ENCODE data around the gene IRAK4.
A peak's percentile ranks its signal among the peaks of the same experiment; 100 is the strongest.
"Not testable (repeated sequence)": the region's sequence is repeated elsewhere in the genome, so short reads cannot be mapped to it uniquely, and the experiment has no call there.

The IRAK4 gene

DNA sequence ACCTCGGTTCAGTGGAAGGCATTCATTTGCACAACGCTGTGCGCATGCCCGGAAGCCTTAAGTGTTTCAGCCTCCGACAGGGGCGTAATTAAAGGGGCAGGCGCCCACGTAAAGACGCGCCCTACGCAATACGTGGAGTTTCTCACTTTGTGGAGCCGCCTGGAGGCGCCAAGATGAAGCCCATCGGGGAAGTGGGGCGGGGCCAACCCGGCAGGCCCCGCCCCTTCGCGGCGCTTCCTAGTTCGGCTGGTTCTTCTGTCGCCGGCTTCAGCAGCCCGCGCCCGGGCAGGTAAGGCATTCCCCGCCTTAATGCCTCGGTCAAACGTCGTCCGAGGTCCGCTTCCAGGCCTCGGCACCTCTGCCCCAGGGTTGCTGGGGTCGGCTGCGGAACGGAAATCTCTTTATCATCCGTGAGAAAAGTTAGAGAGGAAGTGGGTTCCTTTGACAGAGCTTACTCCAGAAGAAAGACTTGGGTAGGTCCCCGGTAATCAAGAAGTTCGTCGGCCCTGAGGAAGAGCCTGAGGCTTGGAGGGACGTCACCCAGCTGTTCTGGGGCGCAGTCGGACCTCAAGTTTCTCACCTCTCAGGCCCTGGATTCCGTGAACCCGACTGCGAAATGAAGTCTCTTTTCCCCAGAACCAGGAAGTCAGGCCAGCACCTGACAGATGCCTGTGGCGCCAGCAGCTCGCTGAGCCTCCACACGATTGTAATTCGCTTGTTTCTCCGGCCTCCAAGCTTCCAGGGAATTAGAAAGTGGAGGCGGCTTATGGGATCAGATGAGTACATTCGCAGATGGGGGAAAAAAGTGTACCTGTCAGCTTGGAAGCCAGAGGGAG, at the start of gene IRAK4, which contains the start of gene PUS7L:
Gene IRAK4, plus strand, starts transcription at position 224 of the 836 bp plus-strand sequence. CDS start 9,161 bp downstream, outside the sequence.
Gene PUS7L, minus strand, starts transcription at position 63 of the 836 bp plus-strand sequence. CDS start 3,545 bp downstream, outside the sequence.
- DNase-seq (ENCODE audit: low read depth) = peak; percentile 94

DNA sequence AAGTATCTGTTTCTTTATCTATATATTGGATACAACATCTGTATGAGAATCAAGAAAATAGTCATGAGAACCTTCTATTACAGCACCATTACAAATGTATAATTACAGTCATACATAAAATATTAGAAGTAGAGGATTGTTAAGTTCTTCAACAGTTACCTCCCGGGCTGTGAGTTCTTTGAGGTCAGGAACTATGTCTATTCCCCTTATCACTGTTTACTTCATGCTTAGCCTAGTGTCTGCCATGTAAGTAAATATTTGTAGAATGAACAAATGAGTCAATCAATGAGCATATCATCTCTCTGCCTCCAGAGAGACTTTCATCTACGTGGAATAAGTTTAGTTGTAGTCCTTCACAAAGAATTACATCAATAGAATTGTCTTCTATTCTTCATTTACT, 47.4 kb upstream of the IRAK4 start:
- DNase-seq (ENCODE audit: low read depth) = no peak

DNA sequence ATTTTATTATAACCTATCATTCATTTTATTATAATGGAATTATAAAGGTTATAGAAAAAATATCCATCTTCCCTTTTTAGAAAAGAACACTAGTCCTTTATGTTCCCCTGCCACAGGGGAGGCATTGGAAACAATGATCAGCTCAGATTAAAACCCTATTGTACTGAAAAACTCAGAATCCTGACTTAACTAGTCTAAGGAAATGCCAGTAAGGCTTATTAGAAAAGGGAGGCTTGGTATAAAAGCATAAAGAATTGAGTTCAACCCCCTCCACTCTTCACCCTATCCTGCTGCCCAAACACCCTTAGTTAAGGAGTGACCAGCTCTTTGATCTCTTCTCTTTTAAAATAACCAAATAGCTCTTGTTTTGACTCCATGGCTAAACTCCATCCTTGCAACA, 36.1 kb upstream of the IRAK4 start:
- no peak for DNase-seq (ENCODE audit: low read depth)

DNA sequence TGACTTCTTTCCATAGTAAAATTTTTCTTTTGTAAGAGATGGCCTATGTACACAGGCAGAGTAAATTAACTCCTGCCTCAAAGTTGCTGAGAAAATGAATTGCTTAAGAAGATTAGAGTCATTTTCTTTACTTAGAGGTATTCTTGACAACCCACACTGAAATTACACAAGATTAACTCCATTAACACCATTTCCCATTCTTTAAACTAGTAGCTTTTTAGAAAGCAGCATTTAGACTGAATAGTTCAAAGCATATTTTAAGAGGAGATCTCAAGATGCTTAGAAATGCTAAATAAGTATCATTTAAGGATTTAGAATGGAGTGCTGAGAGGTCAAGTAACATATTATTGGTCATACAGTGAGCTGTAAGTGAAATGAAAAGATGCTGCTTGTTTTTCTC, 35.6 kb upstream of the IRAK4 start:
- no peak for DNase-seq (ENCODE audit: low read depth)

DNA sequence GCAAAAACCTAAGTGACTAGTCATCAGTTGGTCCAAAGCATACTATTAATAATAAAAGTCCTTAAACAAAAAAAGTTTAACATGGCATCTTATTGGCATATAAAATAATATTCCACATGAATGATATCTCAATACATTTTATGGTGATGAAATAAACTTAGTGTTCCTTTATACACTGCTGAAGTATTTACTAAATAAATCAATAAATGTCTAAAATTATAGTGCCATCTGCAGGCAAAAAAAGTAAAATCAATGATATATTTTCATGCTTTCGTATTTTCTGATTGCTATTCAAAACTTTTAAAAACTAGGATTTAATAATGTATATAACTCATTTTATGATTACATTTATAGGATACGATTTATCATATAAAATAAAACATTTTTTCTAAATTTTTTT, 30.6 kb upstream of the IRAK4 start:
- DNase-seq (ENCODE audit: low read depth) = no peak

DNA sequence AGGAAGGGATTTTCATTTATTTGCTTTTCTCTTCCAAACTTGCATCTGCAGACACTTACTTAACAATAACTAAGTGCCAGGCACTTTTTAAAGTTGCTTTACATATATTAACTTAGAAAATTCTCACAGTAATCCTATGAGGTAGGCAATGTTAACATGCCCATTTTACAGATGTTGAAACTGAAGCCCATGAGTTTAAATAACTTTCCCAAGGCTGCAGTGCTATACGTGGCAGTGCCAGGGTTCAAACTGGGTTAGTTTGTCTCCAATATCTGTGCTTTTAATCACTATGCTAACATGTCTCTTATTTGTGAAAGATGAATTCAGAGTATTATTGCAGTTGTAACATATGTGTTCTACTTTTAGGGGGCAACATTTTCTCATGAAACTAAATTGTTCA, 30.1 kb upstream of the IRAK4 start:
- no peak for DNase-seq (ENCODE audit: low read depth)

DNA sequence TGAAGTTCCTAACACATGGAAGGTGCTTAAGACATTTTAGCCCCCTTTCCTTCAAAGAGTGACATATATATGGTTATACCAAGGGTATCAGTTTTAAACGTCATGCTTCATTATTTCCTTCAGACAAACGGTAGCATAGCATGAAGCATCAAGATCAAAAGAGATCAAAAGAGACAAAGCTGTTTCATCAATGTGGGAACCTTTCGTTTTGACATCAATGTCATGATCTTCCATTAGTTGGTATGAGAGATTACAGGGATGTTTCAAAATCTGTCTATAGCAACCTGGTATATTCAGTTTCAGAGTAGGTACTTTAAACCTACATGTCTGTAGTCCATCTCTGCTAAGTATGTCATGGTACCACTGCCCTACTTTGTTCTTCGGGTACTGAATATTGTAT, 28.5 kb upstream of the IRAK4 start:
- no peak for DNase-seq (ENCODE audit: low read depth)

DNA sequence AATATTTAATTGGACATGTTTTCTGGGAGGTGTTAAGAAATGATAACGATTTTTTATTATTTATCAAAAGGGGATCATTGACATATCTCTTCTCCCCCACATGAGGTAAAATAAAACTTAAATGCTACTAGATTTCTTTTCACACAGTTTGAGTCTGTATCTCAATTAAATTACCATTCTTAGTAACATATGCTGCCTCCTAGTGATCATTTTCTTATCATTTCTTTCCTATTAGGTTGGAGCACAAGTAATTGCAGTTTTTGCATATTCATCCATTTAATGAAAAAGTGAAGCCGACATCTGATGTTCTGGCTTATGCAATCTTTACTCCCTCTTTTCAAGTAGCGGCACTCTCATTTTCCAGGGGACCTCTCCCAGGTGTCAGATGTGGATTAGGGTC, 25.1 kb upstream of the IRAK4 start:
- DNase-seq (ENCODE audit: low read depth) = no peak

DNA sequence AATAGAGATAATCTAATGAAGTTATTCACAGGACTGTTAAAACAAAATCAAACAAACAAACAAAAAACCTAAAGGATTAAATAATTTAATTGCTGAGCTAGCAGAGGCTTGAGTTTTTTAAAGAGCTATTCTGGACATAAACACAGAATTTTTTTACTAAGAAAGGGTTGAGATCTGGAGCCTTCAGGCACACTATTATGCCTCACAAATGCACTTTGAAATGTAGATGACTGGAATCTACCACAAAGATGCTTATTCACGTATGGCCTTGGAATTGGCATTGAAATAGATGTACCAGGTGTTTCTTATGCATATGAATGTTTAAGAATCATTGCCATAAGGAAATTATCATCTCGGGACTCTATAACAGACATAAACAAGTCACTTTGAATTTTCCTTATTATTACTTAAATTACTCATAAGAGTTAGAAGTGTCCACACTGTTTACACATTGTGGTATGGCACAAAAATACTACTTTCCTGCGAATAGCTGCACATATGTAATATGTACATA, 21.8 kb upstream of the IRAK4 start:
- DNase-seq (ENCODE audit: low read depth) = no peak

DNA sequence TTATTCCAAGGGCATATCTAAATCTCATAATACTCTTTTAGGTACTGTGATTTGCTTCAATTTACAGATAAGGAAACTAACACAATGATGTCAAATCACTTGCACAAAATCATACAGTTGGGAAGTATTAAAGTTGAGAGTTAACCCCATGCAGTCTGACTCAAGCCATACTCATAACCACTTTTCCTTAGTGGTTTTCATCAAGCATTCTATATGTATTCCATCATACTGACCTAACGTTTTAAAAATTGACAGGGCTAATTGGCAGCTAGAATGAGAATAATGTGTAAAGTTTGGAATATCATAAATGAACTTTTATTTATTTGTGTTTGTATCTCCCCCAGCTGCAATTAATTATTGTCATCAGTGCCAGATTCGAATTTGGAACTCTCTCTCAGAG, 21.1 kb upstream of the IRAK4 start:
- no peak for DNase-seq (ENCODE audit: low read depth)

DNA sequence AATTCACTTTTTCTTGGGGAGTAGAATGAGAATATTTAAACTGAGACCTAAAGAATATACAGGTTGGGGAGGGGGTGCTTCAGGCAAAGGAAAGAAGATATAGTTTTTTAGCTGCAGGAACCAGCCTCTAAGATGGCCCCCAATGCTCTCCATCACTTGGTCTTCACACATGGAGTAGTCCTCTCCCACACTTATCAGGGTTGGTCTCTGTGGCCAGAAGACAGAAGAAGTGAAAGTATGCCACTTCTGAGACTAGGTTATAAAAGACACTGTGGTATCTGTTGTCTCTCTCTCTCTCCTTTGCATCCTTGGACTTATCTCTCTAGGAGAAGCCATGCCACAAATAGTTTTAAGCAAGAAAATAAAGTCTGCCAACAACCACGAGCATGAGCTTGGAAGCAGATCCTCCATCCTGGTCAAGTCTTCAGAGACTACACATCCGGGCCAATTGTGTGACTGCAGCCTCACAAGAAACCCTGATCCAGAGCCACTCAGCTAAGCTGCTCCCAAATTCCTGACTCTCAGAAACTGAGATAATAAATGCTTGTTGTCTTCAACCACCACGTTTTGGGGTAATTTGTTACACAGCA, 18.1 kb upstream of the IRAK4 start:
- no peak for DNase-seq (ENCODE audit: low read depth)

DNA sequence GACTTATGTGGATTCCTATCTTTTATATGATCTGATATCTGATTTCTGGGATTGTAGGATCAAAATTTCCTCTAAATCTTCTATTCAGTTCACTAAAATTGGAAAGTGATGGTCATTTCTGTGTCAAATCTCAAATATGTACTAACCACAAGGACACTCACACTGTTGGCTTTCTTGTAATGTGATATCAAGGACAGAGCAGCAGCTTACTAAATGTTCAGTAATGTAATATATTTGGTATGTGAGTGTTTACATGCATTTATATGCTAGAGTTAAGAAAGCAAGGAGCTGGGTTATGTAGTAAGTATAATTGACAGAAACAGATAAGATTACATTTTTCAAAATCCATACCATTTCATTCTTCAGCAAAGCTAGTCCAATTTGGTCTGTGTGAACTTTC, 16.6 kb upstream of the IRAK4 start:
- DNase-seq (ENCODE audit: low read depth) = no peak

DNA sequence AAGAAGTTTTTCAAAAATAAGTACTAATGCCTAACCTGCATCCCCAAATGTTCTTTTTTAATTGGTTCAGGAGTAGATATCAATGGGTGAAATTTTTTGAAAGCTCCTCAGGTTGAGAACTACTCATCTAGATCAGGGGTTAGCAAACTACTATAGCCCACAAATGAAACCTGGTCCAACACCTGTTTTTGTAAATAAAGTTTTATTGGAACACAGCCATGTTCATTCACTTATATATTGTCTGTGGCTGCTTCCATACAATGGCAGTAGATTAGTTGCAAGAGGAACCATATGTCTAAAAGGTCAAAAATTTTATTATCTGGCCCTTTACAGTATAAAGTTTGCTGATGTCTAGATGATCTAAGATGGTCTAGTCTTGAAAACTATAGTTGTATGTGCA, 13.9 kb upstream of the IRAK4 start:
- no peak for DNase-seq (ENCODE audit: low read depth)

DNA sequence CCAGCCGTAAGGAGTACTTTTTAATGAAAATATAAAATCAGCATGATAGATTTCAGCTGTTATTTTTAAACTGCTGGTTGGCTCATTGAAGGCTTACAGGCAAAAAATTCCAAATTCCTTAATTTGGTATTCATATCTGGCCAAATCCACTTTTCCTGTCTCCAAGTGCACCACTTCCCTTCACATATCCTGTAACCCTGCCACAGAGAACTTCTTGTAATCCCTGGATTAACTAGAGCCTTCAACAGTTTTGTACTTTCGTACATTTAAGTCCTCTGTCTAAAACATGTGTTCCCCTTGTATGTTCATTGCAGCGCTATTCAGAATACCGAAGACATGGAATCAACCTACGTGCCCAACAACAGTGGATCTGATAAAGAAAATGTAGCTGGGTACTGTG, 9.7 kb upstream of the IRAK4 start:
- DNase-seq (ENCODE audit: low read depth) = no peak

DNA sequence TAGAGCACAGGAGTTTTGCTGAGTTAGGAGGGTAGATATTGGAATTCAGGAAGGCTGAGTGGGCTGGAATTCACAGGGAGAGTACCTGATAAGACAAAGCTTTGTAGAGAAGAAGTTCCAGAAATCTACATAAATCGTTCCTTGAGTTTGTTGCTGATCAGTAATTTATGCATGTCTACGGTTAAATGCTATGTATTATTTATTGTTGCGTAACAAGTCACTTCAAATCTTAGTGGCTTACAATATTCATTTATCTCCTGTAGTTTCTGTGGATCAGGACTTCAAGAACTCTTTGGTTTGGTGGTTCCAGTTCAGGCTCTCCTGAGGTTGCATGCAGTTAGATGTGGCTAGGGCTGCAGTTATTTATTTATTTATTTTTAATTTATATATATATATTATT, 7.9 kb upstream of the IRAK4 start:
- DNase-seq (ENCODE audit: low read depth) = no peak

DNA sequence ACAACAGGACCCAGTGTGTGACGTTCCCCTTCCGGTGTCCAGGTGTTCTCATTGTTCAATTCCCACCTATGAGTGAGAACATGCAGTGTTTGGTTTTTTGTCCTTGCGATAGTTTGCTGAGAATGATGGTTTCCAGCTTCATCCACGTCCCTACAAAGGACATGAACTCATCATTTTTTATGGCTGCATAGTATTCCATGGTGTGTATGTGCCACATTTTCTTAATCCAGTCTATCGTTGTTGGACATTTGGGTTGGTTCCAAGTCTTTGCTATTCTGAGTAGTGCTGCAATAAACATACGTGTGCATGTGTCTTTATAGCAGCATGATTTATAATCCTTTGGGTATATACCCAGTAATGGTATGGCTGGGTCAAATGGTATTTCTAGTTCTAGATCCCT, 7.4 kb upstream of the IRAK4 start:
- DNase-seq (ENCODE audit: low read depth) = not testable (repeated sequence)

DNA sequence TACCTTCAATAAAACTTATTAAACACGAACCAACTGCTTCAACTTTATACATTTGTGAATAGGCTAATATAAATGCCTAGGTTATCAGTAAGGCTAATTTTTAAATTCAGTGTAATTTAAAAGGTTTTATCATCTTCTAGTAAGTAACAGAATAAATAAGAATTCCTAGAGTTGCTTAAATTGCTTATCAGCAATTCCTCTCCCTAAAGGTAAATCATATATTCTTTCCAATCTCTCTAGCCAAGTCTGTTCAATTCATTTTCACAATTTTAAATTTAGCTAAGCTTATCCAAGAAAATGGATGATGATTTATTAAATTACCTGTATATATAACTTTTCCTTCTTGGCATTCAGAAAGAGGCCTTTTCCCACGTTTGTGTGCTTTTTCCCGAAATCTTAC, 4.7 kb upstream of the IRAK4 start:
- DNase-seq (ENCODE audit: low read depth) = no peak

DNA sequence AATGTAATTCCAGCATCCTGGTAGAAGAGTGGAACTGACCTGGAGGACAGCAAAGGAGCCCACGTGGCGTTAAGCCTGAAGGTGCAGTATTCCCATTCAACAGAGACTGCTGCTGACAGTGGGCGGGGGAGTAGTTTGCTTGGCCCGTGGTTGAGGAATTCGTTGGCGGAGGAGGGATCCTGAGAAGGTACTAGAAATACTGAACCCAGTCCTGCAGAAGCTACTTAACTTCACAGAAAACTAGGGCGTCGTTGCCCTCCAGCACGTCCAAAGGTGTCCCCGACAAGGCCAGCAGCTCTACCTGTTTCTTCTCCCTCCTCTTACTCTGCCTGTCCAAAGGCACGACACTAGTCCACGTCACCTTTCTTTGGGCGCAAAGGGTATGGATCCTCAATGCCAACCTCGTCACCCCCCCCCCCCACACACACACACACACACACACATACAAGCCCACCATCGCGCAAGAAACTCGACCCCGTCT, 464 bp upstream of the IRAK4 start:
- DNase-seq (ENCODE audit: low read depth) = no peak

DNA sequence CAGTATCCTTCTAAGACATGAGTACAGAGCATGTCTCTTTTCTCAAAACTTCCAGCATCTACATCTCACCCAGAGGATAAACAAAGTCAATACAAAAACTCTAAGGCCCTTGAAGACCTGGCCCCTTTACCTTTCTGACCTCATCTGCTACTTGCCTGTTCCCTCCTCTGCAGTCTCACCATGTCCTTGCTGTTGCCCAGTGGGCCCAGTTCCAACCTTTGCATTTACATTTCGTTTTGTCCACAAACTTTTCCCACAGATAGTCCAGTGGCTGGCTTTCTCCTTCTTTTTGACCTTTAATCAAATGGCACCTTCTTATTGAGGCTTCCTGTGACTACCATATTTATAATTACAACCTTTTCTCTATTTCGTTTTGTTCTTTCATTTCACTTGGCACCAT, 1.6 kb downstream of the IRAK4 start:
- no peak for DNase-seq (ENCODE audit: low read depth)

DNA sequence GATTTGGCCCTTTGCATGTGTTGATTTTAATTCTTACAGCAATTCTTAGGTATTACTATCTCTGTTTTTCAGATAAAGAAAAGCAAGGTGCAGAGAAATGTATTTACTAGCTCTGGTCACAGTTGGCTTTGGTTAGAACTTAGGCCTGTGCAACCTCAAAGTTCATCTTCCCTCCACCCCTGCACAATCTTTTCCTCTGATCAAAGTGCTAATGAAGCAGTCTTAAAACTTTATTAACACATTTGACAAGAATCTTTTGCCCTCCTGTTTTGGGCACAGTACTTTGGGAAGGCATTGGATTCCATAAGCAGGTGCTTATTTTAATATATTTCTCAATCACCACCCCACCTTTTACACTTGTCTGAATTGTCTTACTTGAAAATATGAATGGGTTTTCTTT, 2.7 kb downstream of the IRAK4 start:
- no peak for DNase-seq (ENCODE audit: low read depth)

DNA sequence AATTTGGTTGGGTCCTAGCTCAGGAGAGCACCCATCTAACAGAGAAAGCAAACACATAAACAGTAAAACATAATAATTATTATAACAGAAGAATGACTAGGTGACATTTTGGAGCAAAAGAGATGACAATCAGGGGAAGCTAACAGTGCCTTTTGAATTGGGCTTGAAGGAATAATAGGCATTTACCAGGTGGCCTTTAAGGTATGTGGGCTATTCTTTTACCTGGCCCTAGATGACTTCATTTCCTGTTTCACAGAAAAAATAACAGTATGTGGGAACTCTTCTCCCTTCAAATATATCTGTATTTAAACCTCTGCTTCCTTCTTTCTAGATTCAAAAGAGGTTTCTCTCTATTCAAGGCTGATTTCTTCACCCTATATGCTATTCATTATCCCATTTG, 3.8 kb downstream of the IRAK4 start:
- DNase-seq (ENCODE audit: low read depth) = no peak

DNA sequence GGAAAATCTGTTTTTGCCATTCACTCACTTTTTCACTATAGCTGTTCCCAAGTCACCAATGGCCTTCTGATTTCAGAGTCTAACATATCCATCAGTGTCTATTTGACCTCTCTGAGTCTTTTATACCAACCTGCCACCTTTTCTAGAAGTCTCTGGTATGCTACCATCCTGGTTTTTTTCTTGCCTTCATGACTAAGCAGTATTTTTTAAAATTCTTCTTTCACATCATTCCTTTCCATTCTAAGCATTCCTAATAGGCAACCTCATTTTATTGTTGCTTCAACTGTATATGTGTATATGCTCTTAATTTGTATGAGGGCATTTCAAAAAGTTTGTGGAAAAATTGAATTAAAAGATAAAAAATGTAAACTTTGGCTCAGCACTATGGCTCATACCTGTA, 5.0 kb downstream of the IRAK4 start:
- no peak for DNase-seq (ENCODE audit: low read depth)

DNA sequence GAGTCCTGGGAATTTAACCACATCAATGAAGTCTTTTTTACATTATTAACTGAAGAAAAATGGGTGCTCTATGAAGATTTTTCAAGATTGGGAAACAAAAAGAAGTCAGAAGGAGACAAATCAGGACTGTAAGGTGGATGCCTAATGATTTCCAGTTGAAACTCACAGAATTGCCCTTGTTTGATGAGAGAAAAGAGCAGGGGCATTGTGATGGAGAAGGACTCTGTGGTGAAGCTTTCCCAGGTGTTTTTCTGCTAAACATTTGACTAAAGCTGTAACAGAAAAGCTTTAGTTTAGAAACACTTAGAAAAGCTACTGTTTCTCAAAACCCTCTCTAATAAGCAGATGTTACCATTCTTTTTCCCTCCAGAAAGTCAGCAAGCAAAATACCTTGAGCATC, 5.8 kb downstream of the IRAK4 start:
- DNase-seq (ENCODE audit: low read depth) = no peak
